ENCODE results near the gene ZSCAN25. TPM values are rescaled to one million over a fixed set of nuclear protein-coding genes. Genes with fewer than 3 reads are reported as not detected.

ZSCAN25 gene
- polyA plus RNA-seq, 1 donor from 2014 or later = 12.2 TPM

DNA sequence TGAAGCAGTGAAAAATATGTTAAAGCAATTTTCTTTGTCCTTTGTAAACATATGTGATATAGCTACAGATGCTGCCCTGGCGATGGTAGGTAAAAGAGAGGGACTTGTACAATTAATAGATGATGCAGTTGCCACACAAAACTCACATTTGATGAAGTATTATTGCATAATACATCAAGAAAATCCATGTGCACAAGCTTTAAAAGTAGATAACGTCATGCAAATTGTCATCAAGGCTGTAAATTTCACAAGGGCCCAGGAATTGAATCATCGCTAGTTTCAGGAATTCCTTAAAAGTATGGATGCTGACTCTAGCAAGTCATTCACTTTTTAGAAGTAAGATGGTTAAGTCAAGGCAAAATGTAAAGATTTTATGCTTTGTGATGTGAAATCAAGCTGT is 53.0 kb downstream of the ZSCAN25 start:
- no peak overlapping the region for H3K4me2 ChIP-seq (ENCODE audit: low read length)
- H3K9me2 ChIP-seq (ENCODE audit: insufficient read depth, low read length) = no peaks in the 10 kb centered on the region
- TF ChIP-seq EP300 (conservative IDR thresholded peaks at IDR 0.05; ENCODE audit: poor library complexity, severe bottlenecking) (no peak), POLR2AphosphoS5 (IDR thresholded peaks at IDR 0.05) (no peak), EZH2 (IDR thresholded peaks at IDR 0.05; ENCODE audit: borderline replicate concordance, insufficient read depth, low read length, poor library complexity, severe bottlenecking) (no peak), RAD21 (conservative IDR thresholded peaks at IDR 0.05) (no peak), SMC3 (conservative IDR thresholded peaks at IDR 0.05; ENCODE audit: poor library complexity) (no peak), MXI1 (conservative IDR thresholded peaks at IDR 0.05; ENCODE audit: poor library complexity, severe bottlenecking) (no peak), TAF1 (IDR thresholded peaks at IDR 0.05; ENCODE audit: low read depth) (no peak)
- TF ChIP-seq, protein P1, sequence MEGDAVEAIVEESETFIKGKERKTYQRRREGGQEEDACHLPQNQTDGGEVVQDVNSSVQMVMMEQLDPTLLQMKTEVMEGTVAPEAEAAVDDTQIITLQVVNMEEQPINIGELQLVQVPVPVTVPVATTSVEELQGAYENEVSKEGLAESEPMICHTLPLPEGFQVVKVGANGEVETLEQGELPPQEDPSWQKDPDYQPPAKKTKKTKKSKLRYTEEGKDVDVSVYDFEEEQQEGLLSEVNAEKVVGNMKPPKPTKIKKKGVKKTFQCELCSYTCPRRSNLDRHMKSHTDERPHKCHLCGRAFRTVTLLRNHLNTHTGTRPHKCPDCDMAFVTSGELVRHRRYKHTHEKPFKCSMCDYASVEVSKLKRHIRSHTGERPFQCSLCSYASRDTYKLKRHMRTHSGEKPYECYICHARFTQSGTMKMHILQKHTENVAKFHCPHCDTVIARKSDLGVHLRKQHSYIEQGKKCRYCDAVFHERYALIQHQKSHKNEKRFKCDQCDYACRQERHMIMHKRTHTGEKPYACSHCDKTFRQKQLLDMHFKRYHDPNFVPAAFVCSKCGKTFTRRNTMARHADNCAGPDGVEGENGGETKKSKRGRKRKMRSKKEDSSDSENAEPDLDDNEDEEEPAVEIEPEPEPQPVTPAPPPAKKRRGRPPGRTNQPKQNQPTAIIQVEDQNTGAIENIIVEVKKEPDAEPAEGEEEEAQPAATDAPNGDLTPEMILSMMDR (IDR thresholded peaks at IDR 0.05; ENCODE audit: poor library complexity, severe bottlenecking) = no peak
- TF ChIP-seq, protein P2, sequence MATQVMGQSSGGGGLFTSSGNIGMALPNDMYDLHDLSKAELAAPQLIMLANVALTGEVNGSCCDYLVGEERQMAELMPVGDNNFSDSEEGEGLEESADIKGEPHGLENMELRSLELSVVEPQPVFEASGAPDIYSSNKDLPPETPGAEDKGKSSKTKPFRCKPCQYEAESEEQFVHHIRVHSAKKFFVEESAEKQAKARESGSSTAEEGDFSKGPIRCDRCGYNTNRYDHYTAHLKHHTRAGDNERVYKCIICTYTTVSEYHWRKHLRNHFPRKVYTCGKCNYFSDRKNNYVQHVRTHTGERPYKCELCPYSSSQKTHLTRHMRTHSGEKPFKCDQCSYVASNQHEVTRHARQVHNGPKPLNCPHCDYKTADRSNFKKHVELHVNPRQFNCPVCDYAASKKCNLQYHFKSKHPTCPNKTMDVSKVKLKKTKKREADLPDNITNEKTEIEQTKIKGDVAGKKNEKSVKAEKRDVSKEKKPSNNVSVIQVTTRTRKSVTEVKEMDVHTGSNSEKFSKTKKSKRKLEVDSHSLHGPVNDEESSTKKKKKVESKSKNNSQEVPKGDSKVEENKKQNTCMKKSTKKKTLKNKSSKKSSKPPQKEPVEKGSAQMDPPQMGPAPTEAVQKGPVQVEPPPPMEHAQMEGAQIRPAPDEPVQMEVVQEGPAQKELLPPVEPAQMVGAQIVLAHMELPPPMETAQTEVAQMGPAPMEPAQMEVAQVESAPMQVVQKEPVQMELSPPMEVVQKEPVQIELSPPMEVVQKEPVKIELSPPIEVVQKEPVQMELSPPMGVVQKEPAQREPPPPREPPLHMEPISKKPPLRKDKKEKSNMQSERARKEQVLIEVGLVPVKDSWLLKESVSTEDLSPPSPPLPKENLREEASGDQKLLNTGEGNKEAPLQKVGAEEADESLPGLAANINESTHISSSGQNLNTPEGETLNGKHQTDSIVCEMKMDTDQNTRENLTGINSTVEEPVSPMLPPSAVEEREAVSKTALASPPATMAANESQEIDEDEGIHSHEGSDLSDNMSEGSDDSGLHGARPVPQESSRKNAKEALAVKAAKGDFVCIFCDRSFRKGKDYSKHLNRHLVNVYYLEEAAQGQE (IDR thresholded peaks at IDR 0.05; ENCODE audit: borderline replicate concordance) = no peak
- no peak overlapping the region for H3K4me3 ChIP-seq (ENCODE audit: low read length)
- H3K9me3 ChIP-seq (ENCODE audit: low read length) = no peaks in the 10 kb centered on the region
- H3K79me2 ChIP-seq (replicated peaks; ENCODE audit: insufficient read depth, low read length) = no peaks in the 10 kb centered on the region
- H2AFZ ChIP-seq (ENCODE audit: low read depth, low read length) = no peak overlapping the region
- no peak overlapping the region for H3K27ac ChIP-seq (ENCODE audit: low read length)
- no peaks in the 10 kb centered on the region for H4K20me1 ChIP-seq (ENCODE audit: insufficient read depth)
- no peak overlapping the region for H3K9ac ChIP-seq (ENCODE audit: low read length)
- no peaks in the 10 kb centered on the region for H3K36me3 ChIP-seq (ENCODE audit: insufficient read depth, low read length)
- no peaks in the 10 kb centered on the region for H3K27me3 ChIP-seq (ENCODE audit: insufficient read depth, low read depth, low read length)
- H3F3A ChIP-seq (ENCODE audit: insufficient read depth, low read length, poor library complexity, severe bottlenecking) = no peaks in the 10 kb centered on the region

DNA sequence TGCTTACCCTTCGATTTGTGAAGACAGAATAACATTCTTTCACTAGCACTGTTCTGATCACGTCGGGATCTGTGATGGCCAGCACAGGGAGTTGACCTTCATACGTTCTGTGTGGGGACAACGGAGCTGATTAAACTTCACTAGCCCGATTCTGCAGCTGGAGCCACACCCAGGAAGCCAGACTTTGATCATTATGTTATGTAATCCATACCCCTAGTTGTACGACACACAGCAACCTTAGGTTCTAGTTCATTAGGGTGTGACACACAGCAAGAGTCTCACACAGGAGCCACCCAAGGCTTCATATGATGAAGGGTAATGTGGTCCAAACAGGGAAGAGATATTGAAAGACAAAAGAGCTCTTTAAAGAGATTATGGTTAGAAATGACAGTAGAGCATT is 55.8 kb downstream of the ZSCAN25 start:
- no peaks in the 10 kb centered on the region for H4K20me1 ChIP-seq (ENCODE audit: insufficient read depth)

More for the DNA sequence above, 55.8 kb downstream of the ZSCAN25 start:
- Histone ChIP-seq H3K9me2 (ENCODE audit: insufficient read depth, low read length) (no peaks in the 10 kb centered on the region), H3K27me3 (ENCODE audit: insufficient read depth, low read depth, low read length) (no peaks in the 10 kb centered on the region), H3K4me2 (ENCODE audit: low read length) (no peak overlapping the region), H2AFZ (ENCODE audit: low read depth, low read length) (no peak overlapping the region), H3K9ac (ENCODE audit: low read length) (no peak overlapping the region), H3K4me3 (ENCODE audit: low read length) (no peak overlapping the region), H3F3A (ENCODE audit: insufficient read depth, low read length, poor library complexity, severe bottlenecking) (no peaks in the 10 kb centered on the region), H3K36me3 (ENCODE audit: insufficient read depth, low read length) (no peaks in the 10 kb centered on the region), H3K27ac (ENCODE audit: low read length) (no peak overlapping the region), H3K9me3 (ENCODE audit: low read length) (no peaks in the 10 kb centered on the region), H3K79me2 (replicated peaks; ENCODE audit: insufficient read depth, low read length) (no peaks in the 10 kb centered on the region)
- TF ChIP-seq RAD21 (conservative IDR thresholded peaks at IDR 0.05) = no peak
- no peak for TF ChIP-seq SMC3 (conservative IDR thresholded peaks at IDR 0.05; ENCODE audit: poor library complexity)
- TF ChIP-seq, protein P2 (IDR thresholded peaks at IDR 0.05; ENCODE audit: borderline replicate concordance) = no peak
- TF ChIP-seq EP300 (conservative IDR thresholded peaks at IDR 0.05; ENCODE audit: poor library complexity, severe bottlenecking) = no peak
- TF ChIP-seq, protein P1 (IDR thresholded peaks at IDR 0.05; ENCODE audit: poor library complexity, severe bottlenecking) = no peak
- no peak for TF ChIP-seq MXI1 (conservative IDR thresholded peaks at IDR 0.05; ENCODE audit: poor library complexity, severe bottlenecking)
- no peak for TF ChIP-seq TAF1 (IDR thresholded peaks at IDR 0.05; ENCODE audit: low read depth)

Data from neural cell (in vitro differentiated cells).